ENCODE measurements around the gene XRCC4.

Gene XRCC4

DNA sequence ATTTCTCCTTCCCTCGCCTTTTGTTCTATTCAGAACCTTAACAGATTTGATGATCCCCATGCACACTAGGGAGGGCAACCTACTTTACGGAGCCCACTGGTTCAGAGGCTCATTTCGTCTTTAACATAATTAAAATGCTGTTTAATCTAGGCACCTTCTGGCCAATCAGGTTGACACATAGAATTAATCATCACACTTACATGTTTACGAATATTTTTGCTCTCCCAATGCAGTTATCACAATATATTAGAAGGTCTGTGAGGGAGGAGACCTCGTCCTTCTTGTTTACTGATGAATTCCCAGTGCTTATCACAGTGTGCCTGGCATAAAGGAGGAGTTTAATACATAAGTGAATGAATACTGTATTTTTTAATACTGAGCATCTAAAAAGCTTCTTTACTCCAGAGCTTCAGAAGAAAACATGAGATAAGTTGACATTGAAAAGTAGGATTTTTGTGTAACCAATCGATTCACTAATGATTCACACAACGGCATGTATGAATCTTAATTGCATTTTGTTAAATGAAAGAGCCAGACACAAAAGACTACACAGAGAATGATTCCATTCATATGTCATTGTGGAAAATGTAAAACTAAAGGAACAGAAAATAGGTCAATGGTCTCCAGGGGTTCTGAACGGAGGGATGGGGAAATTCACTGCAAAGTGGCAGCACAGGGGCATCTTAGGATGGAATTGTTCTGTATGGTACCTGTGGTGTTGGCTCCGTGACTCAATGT is 315.6 kb downstream of the XRCC4 start:
- DNase-seq (ENCODE audit: low spot score): no peak

DNA sequence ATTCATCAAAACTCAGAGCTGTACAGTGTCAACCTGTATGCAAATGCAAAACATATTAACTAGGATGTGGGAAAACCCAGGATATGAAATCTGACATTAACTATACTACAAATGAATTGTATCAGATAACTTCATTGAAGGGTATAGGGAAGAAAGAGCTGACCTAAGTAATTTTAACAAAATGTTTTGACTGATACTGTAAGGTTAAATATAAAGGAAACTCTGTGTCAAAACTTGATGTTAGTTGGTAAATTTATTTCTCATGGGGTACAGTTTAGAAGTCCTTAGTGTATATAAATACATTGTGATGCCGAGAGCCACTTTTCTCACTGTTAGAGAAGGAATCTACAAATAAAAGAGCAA is 316.1 kb downstream of the XRCC4 start:
- no peak for DNase-seq (ENCODE audit: low spot score)

DNA sequence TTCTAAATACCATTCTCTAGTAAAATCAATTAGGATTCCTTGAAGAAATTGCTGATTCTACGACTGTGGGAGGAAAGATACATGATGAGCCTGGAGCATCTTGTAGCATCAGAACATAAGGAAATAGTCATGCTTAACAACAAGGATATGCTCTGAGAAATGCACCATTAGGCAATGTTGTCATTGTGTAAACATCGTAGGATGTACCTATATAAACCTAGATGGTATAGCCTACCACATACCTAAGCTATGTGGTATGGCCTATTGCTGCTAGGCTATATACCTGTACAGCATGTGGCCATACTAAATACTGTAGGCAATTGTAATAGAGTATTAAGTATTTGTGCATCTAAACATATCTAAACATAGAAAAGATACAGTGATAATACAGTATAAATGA is 316.8 kb downstream of the XRCC4 start:
- no peak for DNase-seq (ENCODE audit: low spot score)

DNA sequence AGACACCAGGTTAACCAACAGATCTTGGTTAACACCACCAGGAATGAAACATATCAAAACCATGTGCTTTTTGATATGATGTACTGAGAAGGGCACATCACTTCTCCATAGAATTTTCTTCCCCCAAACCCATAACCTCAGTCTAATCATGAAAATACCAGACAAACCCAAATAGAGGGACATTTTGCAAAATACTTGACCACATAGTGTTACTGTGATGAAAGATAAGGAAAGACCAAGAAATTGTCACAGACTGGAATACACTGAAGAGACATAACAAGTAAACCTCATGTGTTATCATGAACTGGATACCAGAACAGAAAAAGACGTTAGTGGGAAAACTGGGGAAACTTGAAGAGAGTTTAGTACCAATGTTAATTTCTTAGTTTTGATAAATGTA is 319.3 kb downstream of the XRCC4 start:
- no peak for DNase-seq (ENCODE audit: low spot score)

DNA sequence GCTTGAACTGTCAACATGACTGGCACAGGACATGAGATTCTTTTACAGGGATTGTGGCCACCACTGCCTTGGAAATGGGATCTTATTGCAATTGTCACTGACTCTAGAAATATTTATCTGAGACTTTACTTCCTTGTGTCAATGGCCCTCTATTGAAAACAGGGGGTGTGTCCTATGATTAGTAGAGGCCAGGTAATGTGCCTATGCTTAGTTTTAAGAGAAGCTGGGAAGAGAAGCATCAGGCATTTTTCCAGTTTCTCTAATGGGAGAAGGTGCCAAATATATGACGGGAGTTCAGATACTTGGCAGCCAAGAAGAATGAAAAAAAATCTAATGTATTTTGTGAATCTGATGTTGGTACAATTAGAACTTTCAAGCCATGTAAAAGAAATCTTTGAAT is 320.3 kb downstream of the XRCC4 start:
- DNase-seq (ENCODE audit: low spot score): no peak

DNA sequence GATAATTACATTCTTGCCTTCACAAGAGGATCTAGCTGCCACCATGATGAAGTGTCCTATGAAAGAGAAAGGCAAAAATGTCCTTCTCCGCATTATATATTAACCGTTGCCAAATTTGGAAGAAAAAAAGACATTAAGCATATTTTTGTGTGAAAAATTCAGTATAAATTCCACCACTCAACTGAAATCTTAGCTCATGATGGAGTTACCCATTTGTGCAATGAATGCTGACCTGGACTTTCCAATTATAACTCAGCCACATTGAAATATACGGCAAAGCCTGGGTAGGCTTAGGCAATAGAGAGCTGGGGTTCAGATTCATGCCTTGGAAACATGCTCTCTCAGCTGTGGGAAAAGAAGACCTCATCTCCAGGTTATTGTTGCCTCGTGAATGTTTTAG is 322.9 kb downstream of the XRCC4 start:
- no peak for DNase-seq (ENCODE audit: low spot score)

DNA sequence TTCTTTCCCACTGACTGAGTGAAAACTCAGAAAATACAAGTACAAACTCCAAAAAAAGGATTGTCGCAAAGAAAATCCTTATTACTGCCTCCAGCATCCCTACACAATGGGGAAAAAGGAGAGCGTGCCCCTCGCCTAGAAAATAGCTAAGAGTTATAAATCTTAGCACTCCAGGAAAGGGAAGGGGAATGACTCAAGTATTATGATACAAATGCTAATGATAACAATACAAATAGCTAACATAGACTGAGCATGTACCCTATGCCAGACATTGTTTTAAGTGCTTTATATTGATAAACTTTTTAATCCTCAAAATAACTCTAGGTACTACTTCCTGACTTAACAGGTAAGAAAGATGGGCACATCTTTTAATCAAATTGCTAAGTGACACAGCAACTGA is 323.4 kb downstream of the XRCC4 start:
- DNase-seq (ENCODE audit: low spot score): no peak

DNA sequence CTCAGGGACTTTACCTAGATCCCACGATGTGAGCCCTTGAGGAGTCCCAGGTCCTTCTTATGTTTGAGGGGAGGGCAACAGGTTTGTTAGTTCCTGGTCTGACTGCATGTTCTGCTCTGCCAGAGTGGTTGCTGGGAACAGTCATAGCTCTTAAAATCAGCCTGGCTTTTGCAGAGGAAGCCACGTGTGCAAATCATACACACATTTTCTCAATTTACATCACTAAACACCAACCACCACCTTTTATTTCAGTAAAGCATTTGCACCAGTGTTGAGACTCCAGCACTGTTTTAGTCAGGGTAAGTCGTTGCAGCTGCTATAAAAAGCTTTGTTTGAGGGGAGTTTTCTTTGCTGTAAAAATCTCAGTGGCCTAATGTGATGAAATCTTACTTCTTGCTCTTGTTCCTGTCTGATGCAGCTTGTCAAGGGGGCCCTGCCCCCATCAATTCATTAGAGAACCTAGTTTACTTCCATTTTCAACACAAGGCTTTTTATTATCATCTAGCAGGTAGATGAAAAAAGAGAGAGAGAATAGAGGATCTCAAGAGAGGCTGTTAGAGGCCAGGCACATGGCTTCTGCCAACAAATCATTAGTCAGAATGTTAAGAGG is 323.9 kb downstream of the XRCC4 start:
- DNase-seq (ENCODE audit: low spot score): no peak

DNA sequence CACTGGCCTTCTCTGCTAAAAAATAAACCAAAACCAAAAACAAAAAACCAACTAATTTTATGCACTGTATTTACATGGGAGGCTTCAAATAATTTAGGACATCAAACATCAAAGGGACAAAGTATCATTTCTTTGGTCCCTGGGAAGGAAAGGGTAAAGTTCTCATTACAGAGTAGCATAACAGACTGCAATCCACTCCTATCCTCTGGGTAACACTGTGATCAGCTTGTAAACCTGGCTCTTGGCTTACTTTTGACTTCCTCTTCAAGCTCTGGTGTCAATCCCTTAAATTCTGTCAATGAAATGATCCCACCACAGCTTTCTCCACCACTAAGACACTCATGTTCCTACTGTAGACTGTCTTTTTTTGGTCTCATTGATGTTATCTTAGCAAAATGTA is 324.4 kb downstream of the XRCC4 start:
- no peak for DNase-seq (ENCODE audit: low spot score)
